Measurements from ENCODE around the gene TOP3B. TPM values are rescaled to one million over a fixed set of nuclear protein-coding genes. Genes with fewer than 3 reads are reported as not detected.

Gene TOP3B
- total RNA-seq, 4 donors from 2014 or later = 28.2 to 113 (median 35.1) TPM

GRCh38 chr22:21938071-21938822 is 44.3 kb downstream of the TOP3B start:
- H3K4me1 ChIP-seq = peaks cover 73% of the 10 kb centered on the region
- H3K27ac ChIP-seq = peak overlapping the region; percentile 92
- WGBS = 3% methylated on average over 34 of the region's 42 CpGs
- H3K4me3 ChIP-seq = peak overlapping the region; percentile 54
- TF ChIP-seq POLR2AphosphoS5 (IDR thresholded peaks at IDR 0.05) (peak in 2 of 3 donors; percentile 74 to 83), CTCF (IDR thresholded peaks at IDR 0.05) (peak; percentile 98 to 99), EP300 (IDR thresholded peaks at IDR 0.05) (no peak)
- DNase-seq (ENCODE audit: low spot score in 2 of 2) = peak; percentile 94 to 97
- H3K9me3 ChIP-seq = no peaks in the 10 kb centered on the region
- no peaks in the 10 kb centered on the region for H3K27me3 ChIP-seq
- H3K36me3 ChIP-seq = peaks cover 8% of the 10 kb centered on the region

GRCh38 chr22:21937821-21938070 is 44.8 kb downstream of the TOP3B start:
- peak in 1 of 2 donors; percentile 89 for DNase-seq (ENCODE audit: low spot score in 2 of 2)
- Histone ChIP-seq H3K36me3 (peaks cover 13% of the 10 kb centered on the region), H3K9me3 (no peaks in the 10 kb centered on the region), H3K4me1 (peaks cover 68% of the 10 kb centered on the region), H3K27ac (peak overlapping the region; percentile 92), H3K27me3 (no peaks in the 10 kb centered on the region), H3K4me3 (peak overlapping the region; percentile 54)
- TF ChIP-seq EP300 (IDR thresholded peaks at IDR 0.05) (no peak), POLR2A (IDR thresholded peaks at IDR 0.05) (no peak), CTCF (IDR thresholded peaks at IDR 0.05) (no peak), POLR2AphosphoS5 (IDR thresholded peaks at IDR 0.05) (no peak)
- WGBS = 0% methylated on average over 8 of the region's 8 CpGs

GRCh38 chr22:21937041-21937820 is 45.4 kb downstream of the TOP3B start:
- peak overlapping the region; percentile 92 for H3K27ac ChIP-seq
- peaks cover 18% of the 10 kb centered on the region for H3K36me3 ChIP-seq
- no peaks in the 10 kb centered on the region for H3K27me3 ChIP-seq
- H3K4me3 ChIP-seq = peak overlapping the region; percentile 54
- WGBS = 36% methylated on average over 11 of the region's 20 CpGs
- TF ChIP-seq EP300 (IDR thresholded peaks at IDR 0.05) (no peak), CTCF (IDR thresholded peaks at IDR 0.05) (no peak), POLR2A (IDR thresholded peaks at IDR 0.05) (no peak), POLR2AphosphoS5 (IDR thresholded peaks at IDR 0.05) (no peak)
- no peaks in the 10 kb centered on the region for H3K9me3 ChIP-seq
- peaks cover 63% of the 10 kb centered on the region for H3K4me1 ChIP-seq
- peak in 1 of 2 donors; percentile 83 for DNase-seq (ENCODE audit: low spot score in 2 of 2)

GRCh38 chr22:21936151-21936775 is 46.3 kb downstream of the TOP3B start:
- no peaks in the 10 kb centered on the region for H3K27me3 ChIP-seq
- WGBS = 63% methylated on average over 15 of the region's 15 CpGs
- peaks cover 54% of the 10 kb centered on the region for H3K4me1 ChIP-seq
- no peak for DNase-seq (ENCODE audit: low spot score in 2 of 2)
- H3K36me3 ChIP-seq = peaks cover 27% of the 10 kb centered on the region
- no peaks in the 10 kb centered on the region for H3K9me3 ChIP-seq
- H3K4me3 ChIP-seq = no peak overlapping the region
- no peak for TF ChIP-seq CTCF (IDR thresholded peaks at IDR 0.05)
- TF ChIP-seq POLR2AphosphoS5 (IDR thresholded peaks at IDR 0.05) = no peak
- peak overlapping the region; percentile 92 for H3K27ac ChIP-seq

GRCh38 chr22:21933910-21934309 is 48.7 kb downstream of the TOP3B start:
- H3K4me1 ChIP-seq = peaks cover 32% of the 10 kb centered on the region
- no peak for DNase-seq (ENCODE audit: low spot score in 2 of 2)
- H3K36me3 ChIP-seq = peaks cover 51% of the 10 kb centered on the region
- no peak for TF ChIP-seq POLR2A (IDR thresholded peaks at IDR 0.05)
- no peak for TF ChIP-seq EP300 (IDR thresholded peaks at IDR 0.05)
- no peak for TF ChIP-seq POLR2AphosphoS5 (IDR thresholded peaks at IDR 0.05)
- TF ChIP-seq CTCF (IDR thresholded peaks at IDR 0.05) = no peak
- 91% methylated on average over 16 of the region's 19 CpGs for WGBS
- no peaks in the 10 kb centered on the region for H3K9me3 ChIP-seq
- no peak overlapping the region for H3K27ac ChIP-seq
- no peak overlapping the region for H3K4me3 ChIP-seq
- H3K27me3 ChIP-seq = no peaks in the 10 kb centered on the region
